Calu3 (cell line): ENCODE results near the gene CBARP. TPM values are rescaled to one million over a fixed set of nuclear protein-coding genes. Genes with fewer than 3 reads are reported as not detected.

Experiments used
- Bru-seq: library from RNA; stranded (reverse); fragments of 400-500 nt; gene quantifications from one replicate; lab custom pipeline; 2021; lab: Mats Ljungman, UMichigan
- BruChase-seq, 2 experiments: library from RNA; stranded (reverse); fragments of 400-500 nt; gene quantifications; one replicate each; lab custom pipeline; 2021; lab: Mats Ljungman, UMichigan
- BruUV-seq: library from RNA; stranded (reverse); fragments of 400-500 nt; replicated peaks from 2 replicates; lab custom pipeline; 2021; lab: Mats Ljungman, UMichigan
- CTCF ChIA-PET: fragments of 300-600 bp; sonication (Branson Sonifier 250); formaldehyde crosslinking; loops from one replicate; lab custom pipeline; 2022; ENCODE audit warnings: antibody characterized with exemption; lab: Charles Lee
- DNase-seq: peaks from one replicate; pipeline ENCODE4 v3.0.0; 2022
- H3K27ac Mint-ChIP-seq: one replicate; pipeline ENCODE4 v1.8.0; 2022; ENCODE audit warnings: mixed read lengths; ENCODE audit not compliant: unreplicated experiment
- H3K27me3 Mint-ChIP-seq: one replicate; pipeline ENCODE4 v1.8.0; 2022; ENCODE audit warnings: mixed read lengths; ENCODE audit not compliant: unreplicated experiment
- H3K36me3 Mint-ChIP-seq: one replicate; pipeline ENCODE4 v1.8.0; 2022; ENCODE audit warnings: mild to moderate bottlenecking, moderate library complexity, mixed read lengths; ENCODE audit not compliant: insufficient read depth, unreplicated experiment
- H3K4me1 Mint-ChIP-seq: one replicate; pipeline ENCODE4 v1.8.0; 2022; ENCODE audit warnings: mild to moderate bottlenecking, low read depth, mixed read lengths; ENCODE audit not compliant: unreplicated experiment
- H3K4me3 Mint-ChIP-seq: one replicate; pipeline ENCODE4 v1.8.0; 2022; ENCODE audit warnings: mild to moderate bottlenecking, low read depth, moderate library complexity, mixed read lengths; ENCODE audit not compliant: unreplicated experiment
- H3K9me3 Mint-ChIP-seq: one replicate; pipeline ENCODE4 v1.8.0; 2022; ENCODE audit warnings: low read depth, mixed read lengths; ENCODE audit not compliant: unreplicated experiment
- intact Hi-C: fragments of 100-400 bp; cut with micrococcal nuclease; formaldehyde crosslinking; loops from one replicate; pipeline ENCODE4 v1.10.0; 2022; ENCODE audit not compliant: unreplicated experiment
- long read RNA-seq: library from polyadenylated mRNA; stranded (forward); transcript quantifications from one replicate; pipeline ENCODE4 v2.0.0, GENCODE V29; 2022
- total RNA-seq: library from RNA; stranded (reverse); gene quantifications from 2 replicates; pipeline ENCODE4 v1.2.3, GENCODE V29; 2022
- TF ChIP-seq, protein P1 (sequence below): fragments of 200-600 bp; IDR thresholded peaks from one replicate; pipeline ENCODE4 v1.8.0; 2022; ENCODE audit warnings: antibody characterized with exemption; ENCODE audit not compliant: unreplicated experiment

Gene CBARP, protein sequence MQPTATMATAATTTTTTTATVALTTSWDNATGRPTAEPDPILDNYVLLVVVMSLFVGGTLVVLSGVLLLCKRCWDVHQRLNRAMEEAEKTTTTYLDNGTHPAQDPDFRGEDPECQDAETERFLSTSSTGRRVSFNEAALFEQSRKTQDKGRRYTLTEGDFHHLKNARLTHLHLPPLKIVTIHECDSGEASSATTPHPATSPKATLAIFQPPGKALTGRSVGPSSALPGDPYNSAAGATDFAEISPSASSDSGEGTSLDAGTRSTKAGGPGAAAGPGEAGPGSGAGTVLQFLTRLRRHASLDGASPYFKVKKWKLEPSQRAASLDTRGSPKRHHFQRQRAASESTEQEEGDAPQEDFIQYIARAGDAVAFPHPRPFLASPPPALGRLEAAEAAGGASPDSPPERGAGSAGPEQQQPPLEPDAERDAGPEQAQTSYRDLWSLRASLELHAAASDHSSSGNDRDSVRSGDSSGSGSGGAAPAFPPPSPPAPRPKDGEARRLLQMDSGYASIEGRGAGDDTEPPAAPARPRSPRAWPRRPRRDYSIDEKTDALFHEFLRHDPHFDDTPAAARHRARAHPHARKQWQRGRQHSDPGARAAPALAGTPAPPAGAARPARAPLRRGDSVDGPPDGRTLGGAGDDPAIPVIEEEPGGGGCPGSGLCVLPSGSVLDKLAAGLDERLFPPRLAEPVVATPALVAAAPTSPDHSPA
- 4.2 and 5.7 TPM in 2 replicates for total RNA-seq
- Bru-seq, nascent RNA = percentile 19 among the genes with signal in this experiment
- percentile 32 among the genes with signal in this experiment for BruChase-seq, experiment 1, labeled RNA remaining after a 6-hour chase
- BruChase-seq, experiment 2, labeled RNA remaining after a 2-hour chase = percentile 27 among the genes with signal in this experiment
- long read RNA-seq, partial matches to known transcripts = 0 of 1 reads
- long read RNA-seq, other reads (novel, unspliced or antisense) = 1 of 1 reads

DNA sequence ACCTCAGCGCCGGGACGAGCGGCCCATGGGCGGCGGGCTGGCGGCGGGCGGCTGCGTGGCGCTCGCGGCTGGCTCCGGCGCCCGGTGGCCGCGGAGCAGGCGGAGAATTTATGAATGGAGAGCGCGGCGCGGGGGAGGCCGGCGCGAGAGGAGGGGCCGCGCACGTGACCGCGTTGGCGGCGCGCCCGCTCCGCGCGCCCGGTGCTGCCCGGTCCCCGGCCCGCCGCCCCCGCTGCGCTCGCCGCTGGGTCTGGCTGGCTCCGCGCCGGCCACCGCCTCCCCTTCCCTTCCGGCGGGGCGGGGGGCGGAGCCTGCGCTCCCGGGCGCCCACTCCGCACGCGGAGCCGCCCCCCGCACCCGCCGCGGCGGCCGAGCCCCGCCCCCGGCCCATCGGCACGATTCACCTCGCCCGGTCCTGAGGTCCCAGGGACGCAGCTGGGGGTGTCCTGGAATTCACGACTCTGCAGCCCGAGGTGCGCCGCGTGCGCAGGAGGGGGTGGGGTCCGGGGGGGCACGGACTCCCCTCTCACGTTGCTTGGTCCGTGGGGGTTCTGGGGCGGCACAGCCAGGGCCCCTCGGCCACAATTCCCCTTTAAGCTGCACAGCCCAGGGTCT is at the start of gene CBARP:
Gene CBARP (minus strand): TSS at position 252 of the 615 bp plus-strand sequence. CDS start 1,905 bp downstream, outside the sequence.
- CTCF ChIA-PET = no interaction called here
- no peaks in the 10 kb centered on the region for H3K9me3 Mint-ChIP-seq
- peaks cover 36% of the 10 kb centered on the region for H3K36me3 Mint-ChIP-seq
- no peak for DNase-seq
- TF ChIP-seq, protein P1, sequence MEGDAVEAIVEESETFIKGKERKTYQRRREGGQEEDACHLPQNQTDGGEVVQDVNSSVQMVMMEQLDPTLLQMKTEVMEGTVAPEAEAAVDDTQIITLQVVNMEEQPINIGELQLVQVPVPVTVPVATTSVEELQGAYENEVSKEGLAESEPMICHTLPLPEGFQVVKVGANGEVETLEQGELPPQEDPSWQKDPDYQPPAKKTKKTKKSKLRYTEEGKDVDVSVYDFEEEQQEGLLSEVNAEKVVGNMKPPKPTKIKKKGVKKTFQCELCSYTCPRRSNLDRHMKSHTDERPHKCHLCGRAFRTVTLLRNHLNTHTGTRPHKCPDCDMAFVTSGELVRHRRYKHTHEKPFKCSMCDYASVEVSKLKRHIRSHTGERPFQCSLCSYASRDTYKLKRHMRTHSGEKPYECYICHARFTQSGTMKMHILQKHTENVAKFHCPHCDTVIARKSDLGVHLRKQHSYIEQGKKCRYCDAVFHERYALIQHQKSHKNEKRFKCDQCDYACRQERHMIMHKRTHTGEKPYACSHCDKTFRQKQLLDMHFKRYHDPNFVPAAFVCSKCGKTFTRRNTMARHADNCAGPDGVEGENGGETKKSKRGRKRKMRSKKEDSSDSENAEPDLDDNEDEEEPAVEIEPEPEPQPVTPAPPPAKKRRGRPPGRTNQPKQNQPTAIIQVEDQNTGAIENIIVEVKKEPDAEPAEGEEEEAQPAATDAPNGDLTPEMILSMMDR = no peak
- H3K27me3 Mint-ChIP-seq = no peaks in the 10 kb centered on the region
- H3K27ac Mint-ChIP-seq = peak within 1 kb of the TSS; percentile 6
- intact Hi-C loops = no loop called here
- peak within 1 kb of the TSS; percentile 68 for H3K4me3 Mint-ChIP-seq
- H3K4me1 Mint-ChIP-seq = peaks cover 17% of the 10 kb centered on the region
- no TSS peak for BruUV-seq

DNA sequence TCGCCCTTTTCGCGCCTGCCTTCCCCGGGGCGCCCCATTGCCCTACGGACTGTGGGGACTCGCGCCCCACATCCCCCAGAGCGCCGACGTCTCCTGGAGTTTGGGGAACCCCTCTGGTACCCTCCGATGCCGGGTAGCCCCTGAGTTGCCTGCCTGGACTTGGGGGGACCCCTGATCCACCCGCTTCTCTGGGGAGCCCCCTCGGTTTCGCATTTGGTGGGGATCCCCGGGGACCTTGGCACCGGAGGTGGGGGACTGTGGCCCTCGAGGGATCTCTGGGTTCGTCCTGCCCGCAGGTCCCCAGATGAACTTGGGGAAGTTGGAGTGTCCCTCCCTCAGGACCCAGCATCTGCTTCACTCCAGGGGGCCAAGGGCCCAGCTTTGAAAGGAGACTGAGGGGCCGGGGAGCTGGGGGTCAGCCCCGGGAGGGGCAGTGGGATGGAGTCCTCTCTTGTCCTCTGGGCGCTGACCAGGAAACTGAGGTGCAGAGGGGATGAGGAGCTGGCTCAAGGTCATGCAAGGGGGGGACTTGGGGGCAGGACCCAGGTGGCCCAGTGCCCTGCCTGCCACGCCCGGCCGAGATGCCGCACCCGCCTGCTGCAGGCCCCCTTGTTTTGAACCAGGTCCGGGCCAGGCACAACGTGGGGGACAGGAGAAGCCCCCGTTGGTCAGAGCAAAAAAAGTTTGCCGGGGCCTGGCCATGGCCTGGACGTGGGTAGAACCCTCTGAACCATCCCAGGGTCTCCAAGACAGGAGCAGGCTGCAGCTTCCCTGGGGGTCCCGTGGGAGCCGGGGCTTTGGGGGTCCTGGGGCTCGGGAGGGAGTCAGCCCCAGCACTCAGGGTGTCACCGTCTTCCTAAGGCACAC is 48.9 kb upstream of the CBARP start:
- H3K27me3 Mint-ChIP-seq = peaks cover 32% of the 10 kb centered on the region
- no peaks in the 10 kb centered on the region for H3K9me3 Mint-ChIP-seq
- no peak overlapping the region for H3K27ac Mint-ChIP-seq
- TF ChIP-seq, protein P1 = no peak
- H3K36me3 Mint-ChIP-seq = peaks cover 9% of the 10 kb centered on the region
- peaks cover 8% of the 10 kb centered on the region for H3K4me1 Mint-ChIP-seq
- H3K4me3 Mint-ChIP-seq = peak overlapping the region; percentile 67
- CTCF ChIA-PET = no interaction called here
- intact Hi-C loops = no loop called here
- BruUV-seq = no TSS peak
- DNase-seq = no peak

DNA sequence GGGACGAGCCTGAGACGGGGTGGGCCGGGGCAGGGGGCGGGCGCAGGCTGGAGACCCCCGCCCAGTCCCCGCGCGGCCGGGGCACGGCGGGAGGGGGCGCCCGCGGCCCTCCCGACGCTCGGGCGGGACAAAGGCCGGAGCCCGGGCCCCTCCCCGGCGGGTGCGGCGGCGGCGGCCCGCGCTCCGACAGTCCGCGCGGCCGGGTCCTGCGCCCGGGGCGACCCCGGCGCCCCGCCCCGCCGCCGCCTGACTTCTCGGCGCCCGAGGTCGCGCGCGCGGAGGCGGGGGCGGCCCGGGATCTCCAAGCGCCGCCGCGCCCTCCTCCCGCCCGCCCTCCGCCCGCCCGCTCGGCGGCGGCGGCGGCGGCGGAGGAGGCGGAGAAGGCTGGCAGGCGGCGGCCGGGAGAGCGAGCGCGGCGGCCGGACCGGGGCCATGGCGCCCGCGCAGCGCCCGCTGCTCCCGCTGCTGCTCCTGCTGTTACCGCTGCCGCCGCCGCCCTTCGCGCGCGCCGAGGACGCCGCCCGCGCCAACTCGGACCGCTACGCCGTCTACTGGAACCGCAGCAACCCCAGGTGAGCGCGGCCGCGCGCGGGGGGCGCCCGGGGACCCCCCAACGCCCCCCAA is 48.0 kb upstream of the CBARP start, which contains the start of gene EFNA2:
Gene EFNA2 (plus strand): TSS at position 137 of the 624 bp plus-strand sequence. CDS start 296 bp downstream, at position 433.
- CTCF ChIA-PET = no interaction called here
- Mint-ChIP-seq H3K4me3 (peak within 1 kb of the TSS; percentile 67), H3K9me3 (no peaks in the 10 kb centered on the region), H3K27ac (no peak within 1 kb of the TSS), H3K27me3 (peaks cover 32% of the 10 kb centered on the region), H3K4me1 (peaks cover 8% of the 10 kb centered on the region), H3K36me3 (peaks cover 9% of the 10 kb centered on the region)
- BruUV-seq = no TSS peak
- TF ChIP-seq, protein P1 = no peak
- intact Hi-C loops = no loop called here
- DNase-seq = no peak
